Measurements from ENCODE around the gene ZAP70. TPM values are rescaled to one million over a fixed set of nuclear protein-coding genes. Genes with fewer than 3 reads are reported as not detected.

ZAP70 gene
- polyA plus RNA-seq, 1 donor (not counting 4 experiments of a cell fraction or from before 2014, with no cell fraction given): 1.6 TPM

- dilution Hi-C loops (cut with MboI; ENCODE audit: extremely low pct_ligation_motif_present, low sequenced_read_pairs): no loop called here
- no peak overlapping the region for H3K4me2 ChIP-seq (ENCODE audit: control insufficient read depth, extremely low read depth, insufficient read depth, low read depth, low read length)
- no peak for TF ChIP-seq EZH2 (IDR thresholded peaks at IDR 0.05; ENCODE audit: low read length)
- TF ChIP-seq CTCF (optimal IDR thresholded peaks at IDR 0.05 in 1 of 3, IDR thresholded peaks at IDR 0.05 in 1 of 3, conservative IDR thresholded peaks at IDR 0.05 in 1 of 3; ENCODE audit: extremely low read depth in 1 of 3, insufficient read depth in 2 of 3, low read length in 3 of 3): no peak
- no peak for DNase-seq (ENCODE audit: low read depth, low spot score)
- H4K20me1 ChIP-seq (ENCODE audit: control insufficient read depth, extremely low read depth, insufficient read depth, low read length): no peaks in the 10 kb centered on the region
- H3K79me2 ChIP-seq (ENCODE audit: control insufficient read depth, insufficient read depth, low read length): no peaks in the 10 kb centered on the region
- H3K36me3 ChIP-seq (ENCODE audit: control insufficient read depth in 2 of 2, extremely low read depth in 1 of 2, insufficient read depth in 2 of 2, low read length in 2 of 2): no peaks in the 10 kb centered on the region
- H3K4me1 ChIP-seq (ENCODE audit: control insufficient read depth, extremely low read depth, insufficient read depth, low read length): no peaks in the 10 kb centered on the region
- H3K9me3 ChIP-seq (ENCODE audit: control insufficient read depth, low read depth, low read length): no peaks in the 10 kb centered on the region
- H3K27ac ChIP-seq (ENCODE audit: control insufficient read depth, insufficient read depth, low read length): no peak overlapping the region
- no peak overlapping the region for H2AFZ ChIP-seq (ENCODE audit: control insufficient read depth, low read length)
- H3K9me1 ChIP-seq (ENCODE audit: control insufficient read depth, extremely low read depth, insufficient read depth, low read length): no peaks in the 10 kb centered on the region
- H3K9ac ChIP-seq (ENCODE audit: control insufficient read depth, extremely low read depth, insufficient read depth, low read length): no peak overlapping the region
- H3K27me3 ChIP-seq (ENCODE audit: control insufficient read depth, extremely low read depth, insufficient read depth, low read length): no peaks in the 10 kb centered on the region
- no peak for FAIRE-seq
- no peak overlapping the region for H3K4me3 ChIP-seq (ENCODE audit: control insufficient read depth in 2 of 3, extremely low read depth in 1 of 3, insufficient read depth in 2 of 3, low read depth in 1 of 3, low read length in 3 of 3)
Observed at GRCh38 chr2:97673182-97673914, 40.0 kb upstream of the ZAP70 start.

- FAIRE-seq (no peak), DNase-seq (ENCODE audit: low read depth, low spot score) (no peak)
- Histone ChIP-seq H3K4me2 (ENCODE audit: control insufficient read depth, extremely low read depth, insufficient read depth, low read depth, low read length) (no peak overlapping the region), H3K27ac (ENCODE audit: control insufficient read depth, insufficient read depth, low read length) (no peak overlapping the region), H3K79me2 (ENCODE audit: control insufficient read depth, insufficient read depth, low read length) (no peaks in the 10 kb centered on the region), H4K20me1 (ENCODE audit: control insufficient read depth, extremely low read depth, insufficient read depth, low read length) (no peaks in the 10 kb centered on the region), H3K27me3 (ENCODE audit: control insufficient read depth, extremely low read depth, insufficient read depth, low read length) (no peaks in the 10 kb centered on the region), H3K36me3 (ENCODE audit: control insufficient read depth in 2 of 2, extremely low read depth in 1 of 2, insufficient read depth in 2 of 2, low read length in 2 of 2) (no peaks in the 10 kb centered on the region), H3K9ac (ENCODE audit: control insufficient read depth, extremely low read depth, insufficient read depth, low read length) (no peak overlapping the region), H3K4me3 (ENCODE audit: control insufficient read depth in 2 of 3, extremely low read depth in 1 of 3, insufficient read depth in 2 of 3, low read depth in 1 of 3, low read length in 3 of 3) (no peak overlapping the region), H3K9me1 (ENCODE audit: control insufficient read depth, extremely low read depth, insufficient read depth, low read length) (no peaks in the 10 kb centered on the region), H2AFZ (ENCODE audit: control insufficient read depth, low read length) (no peak overlapping the region), H3K9me3 (ENCODE audit: control insufficient read depth, low read depth, low read length) (no peaks in the 10 kb centered on the region), H3K4me1 (ENCODE audit: control insufficient read depth, extremely low read depth, insufficient read depth, low read length) (no peaks in the 10 kb centered on the region)
- TF ChIP-seq EZH2 (IDR thresholded peaks at IDR 0.05; ENCODE audit: low read length) (no peak), CTCF (optimal IDR thresholded peaks at IDR 0.05 in 1 of 3, IDR thresholded peaks at IDR 0.05 in 1 of 3, conservative IDR thresholded peaks at IDR 0.05 in 1 of 3; ENCODE audit: extremely low read depth in 1 of 3, insufficient read depth in 2 of 3, low read length in 3 of 3) (no peak)
- dilution Hi-C loops (cut with MboI; ENCODE audit: extremely low pct_ligation_motif_present, low sequenced_read_pairs): no loop called here
Observed at GRCh38 chr2:97673915-97674283, 39.5 kb upstream of the ZAP70 start.

Measured in keratinocyte (primary cell).